ENCODE measurements around the gene IL13RA2. TPM values are rescaled to one million over a fixed set of nuclear protein-coding genes. Genes with fewer than 3 reads are reported as not detected.

The IL13RA2 gene
- total and polyA plus RNA-seq, 2 donors (not counting 1 experiment from before 2014, with no cell fraction given): 12.7 to 42.1 TPM

DNA sequence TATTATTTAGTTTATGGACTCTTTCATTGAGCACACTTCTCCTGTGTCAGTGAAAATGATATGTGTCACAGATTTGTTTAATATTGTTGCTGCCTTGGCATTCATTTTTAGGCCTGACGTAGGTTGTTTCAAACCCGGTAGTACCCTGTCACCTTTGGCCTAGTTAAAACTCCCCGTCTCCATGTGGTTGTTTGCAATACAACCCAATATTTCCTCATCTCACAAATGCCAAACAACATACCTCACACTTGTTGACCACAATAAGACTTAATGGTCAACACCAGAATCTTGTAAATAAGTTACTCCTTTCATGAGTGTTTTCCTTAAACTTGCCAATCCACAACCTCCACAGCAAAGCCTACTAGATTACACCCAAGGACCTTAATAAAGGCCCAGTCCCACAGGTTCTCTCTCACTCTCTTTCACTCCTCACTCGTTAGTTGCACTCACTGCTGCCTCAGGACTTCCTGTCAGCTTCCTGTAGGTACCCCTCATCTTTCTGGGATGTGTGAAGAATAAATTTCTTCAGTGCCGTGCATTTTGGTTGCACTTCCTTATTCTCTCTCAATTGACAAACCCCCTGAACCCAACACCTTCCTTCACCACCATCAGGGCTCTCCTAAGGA is 31.3 kb downstream of the IL13RA2 start:
- DNase-seq (ENCODE audit: low read depth in 2 of 2): peak in 1 of 2 donors; percentile 13
- Histone ChIP-seq H3K4me3 (replicated peaks in 1 of 4; ENCODE audit: control extremely low read depth in 1 of 4, insufficient read depth in 1 of 4, low read depth in 3 of 4, low read length in 4 of 4) (no peak overlapping the region), H3K4me1 (ENCODE audit: control insufficient read depth, extremely low read depth, insufficient read depth, low read length) (no peaks in the 10 kb centered on the region), H3K79me2 (ENCODE audit: control insufficient read depth, insufficient read depth, low read length) (no peaks in the 10 kb centered on the region), H3K9ac (ENCODE audit: insufficient read depth, low read length) (no peak overlapping the region), H3K4me2 (ENCODE audit: extremely low read depth, insufficient read depth, low read length) (no peak overlapping the region), H3K27ac (ENCODE audit: insufficient read depth, low read length) (no peak overlapping the region), H3K9me3 (ENCODE audit: control insufficient read depth, insufficient read depth, low read depth, low read length) (no peaks in the 10 kb centered on the region), H3K27me3 (ENCODE audit: control insufficient read depth, insufficient read depth, low read length) (no peaks in the 10 kb centered on the region), H3K36me3 (ENCODE audit: control insufficient read depth, insufficient read depth, low read length) (no peaks in the 10 kb centered on the region), H4K20me1 (ENCODE audit: control insufficient read depth, extremely low read depth, insufficient read depth, low read length) (no peaks in the 10 kb centered on the region), H2AFZ (ENCODE audit: low read length) (no peak overlapping the region)
- TF ChIP-seq, protein P1, sequence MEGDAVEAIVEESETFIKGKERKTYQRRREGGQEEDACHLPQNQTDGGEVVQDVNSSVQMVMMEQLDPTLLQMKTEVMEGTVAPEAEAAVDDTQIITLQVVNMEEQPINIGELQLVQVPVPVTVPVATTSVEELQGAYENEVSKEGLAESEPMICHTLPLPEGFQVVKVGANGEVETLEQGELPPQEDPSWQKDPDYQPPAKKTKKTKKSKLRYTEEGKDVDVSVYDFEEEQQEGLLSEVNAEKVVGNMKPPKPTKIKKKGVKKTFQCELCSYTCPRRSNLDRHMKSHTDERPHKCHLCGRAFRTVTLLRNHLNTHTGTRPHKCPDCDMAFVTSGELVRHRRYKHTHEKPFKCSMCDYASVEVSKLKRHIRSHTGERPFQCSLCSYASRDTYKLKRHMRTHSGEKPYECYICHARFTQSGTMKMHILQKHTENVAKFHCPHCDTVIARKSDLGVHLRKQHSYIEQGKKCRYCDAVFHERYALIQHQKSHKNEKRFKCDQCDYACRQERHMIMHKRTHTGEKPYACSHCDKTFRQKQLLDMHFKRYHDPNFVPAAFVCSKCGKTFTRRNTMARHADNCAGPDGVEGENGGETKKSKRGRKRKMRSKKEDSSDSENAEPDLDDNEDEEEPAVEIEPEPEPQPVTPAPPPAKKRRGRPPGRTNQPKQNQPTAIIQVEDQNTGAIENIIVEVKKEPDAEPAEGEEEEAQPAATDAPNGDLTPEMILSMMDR (conservative IDR thresholded peaks at IDR 0.05 in 1 of 2, IDR thresholded peaks at IDR 0.05 in 1 of 2; ENCODE audit: low read depth in 1 of 2, low read length in 2 of 2): no peak
- no peak for TF ChIP-seq EZH2 (IDR thresholded peaks at IDR 0.05; ENCODE audit: low read length, missing control alignments)

DNA sequence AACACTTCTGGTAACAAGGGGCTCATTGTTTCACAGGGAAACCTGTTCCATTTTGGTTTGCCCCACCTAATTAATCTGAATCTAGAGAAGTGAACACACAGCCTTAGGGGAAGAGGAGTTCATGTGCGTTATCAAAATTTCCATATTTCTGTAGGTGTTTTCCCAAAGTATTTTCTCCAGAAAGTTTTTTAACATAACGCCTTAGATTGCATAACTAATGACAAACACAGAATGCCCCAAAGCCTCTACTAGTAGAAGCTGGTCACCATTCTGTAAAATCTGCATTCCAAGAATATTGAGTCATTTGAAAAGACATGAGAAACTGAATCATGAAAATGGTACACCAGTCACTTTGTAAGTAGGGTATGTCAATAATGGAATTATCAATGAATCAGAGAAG is 41.1 kb downstream of the IL13RA2 start:
- Histone ChIP-seq H3K4me2 (ENCODE audit: extremely low read depth, insufficient read depth, low read length) (no peak overlapping the region), H3K4me3 (replicated peaks in 1 of 4; ENCODE audit: control extremely low read depth in 1 of 4, insufficient read depth in 1 of 4, low read depth in 3 of 4, low read length in 4 of 4) (no peak overlapping the region), H3K4me1 (ENCODE audit: control insufficient read depth, extremely low read depth, insufficient read depth, low read length) (no peaks in the 10 kb centered on the region), H3K79me2 (ENCODE audit: control insufficient read depth, insufficient read depth, low read length) (no peaks in the 10 kb centered on the region), H3K9ac (ENCODE audit: insufficient read depth, low read length) (no peak overlapping the region), H4K20me1 (ENCODE audit: control insufficient read depth, extremely low read depth, insufficient read depth, low read length) (no peaks in the 10 kb centered on the region), H3K27ac (ENCODE audit: insufficient read depth, low read length) (no peak overlapping the region), H3K9me3 (ENCODE audit: control insufficient read depth, insufficient read depth, low read depth, low read length) (no peaks in the 10 kb centered on the region), H2AFZ (ENCODE audit: low read length) (no peak overlapping the region), H3K36me3 (ENCODE audit: control insufficient read depth, insufficient read depth, low read length) (no peaks in the 10 kb centered on the region), H3K27me3 (ENCODE audit: control insufficient read depth, insufficient read depth, low read length) (no peaks in the 10 kb centered on the region)
- peak; percentile 4 to 14 for DNase-seq (ENCODE audit: low read depth in 2 of 2)
- TF ChIP-seq EZH2 (IDR thresholded peaks at IDR 0.05; ENCODE audit: low read length, missing control alignments): no peak
- TF ChIP-seq, protein P1 (conservative IDR thresholded peaks at IDR 0.05 in 1 of 2, IDR thresholded peaks at IDR 0.05 in 1 of 2; ENCODE audit: low read depth in 1 of 2, low read length in 2 of 2): no peak

DNA sequence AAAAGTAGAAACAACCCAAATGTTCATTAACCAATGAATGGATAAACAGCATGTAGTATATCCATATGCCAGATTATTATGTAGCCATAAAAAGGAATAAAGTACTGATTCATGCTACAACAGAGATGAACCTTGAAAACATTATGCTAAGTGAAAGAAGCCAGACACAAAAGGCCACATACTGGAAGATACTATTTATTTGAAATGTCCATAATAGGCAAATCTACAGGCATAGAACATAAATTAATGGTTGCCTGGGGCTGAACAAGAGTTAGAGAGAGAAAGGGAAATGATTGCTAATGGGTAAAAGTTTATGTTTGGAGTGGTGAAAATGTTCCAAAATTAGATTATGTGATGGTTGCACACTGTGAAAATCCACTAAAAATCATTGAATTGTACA is 44.4 kb downstream of the IL13RA2 start:
- Histone ChIP-seq H4K20me1 (ENCODE audit: control insufficient read depth, extremely low read depth, insufficient read depth, low read length) (no peaks in the 10 kb centered on the region), H3K79me2 (ENCODE audit: control insufficient read depth, insufficient read depth, low read length) (no peaks in the 10 kb centered on the region), H3K4me3 (replicated peaks in 1 of 4; ENCODE audit: control extremely low read depth in 1 of 4, insufficient read depth in 1 of 4, low read depth in 3 of 4, low read length in 4 of 4) (no peak overlapping the region), H2AFZ (ENCODE audit: low read length) (no peak overlapping the region), H3K27ac (ENCODE audit: insufficient read depth, low read length) (no peak overlapping the region), H3K4me1 (ENCODE audit: control insufficient read depth, extremely low read depth, insufficient read depth, low read length) (no peaks in the 10 kb centered on the region), H3K27me3 (ENCODE audit: control insufficient read depth, insufficient read depth, low read length) (no peaks in the 10 kb centered on the region), H3K4me2 (ENCODE audit: extremely low read depth, insufficient read depth, low read length) (no peak overlapping the region), H3K9ac (ENCODE audit: insufficient read depth, low read length) (no peak overlapping the region), H3K36me3 (ENCODE audit: control insufficient read depth, insufficient read depth, low read length) (no peaks in the 10 kb centered on the region), H3K9me3 (ENCODE audit: control insufficient read depth, insufficient read depth, low read depth, low read length) (no peaks in the 10 kb centered on the region)
- TF ChIP-seq, protein P1 (conservative IDR thresholded peaks at IDR 0.05 in 1 of 2, IDR thresholded peaks at IDR 0.05 in 1 of 2; ENCODE audit: low read depth in 1 of 2, low read length in 2 of 2): no peak
- no peak for TF ChIP-seq EZH2 (IDR thresholded peaks at IDR 0.05; ENCODE audit: low read length, missing control alignments)
- DNase-seq (ENCODE audit: low read depth in 2 of 2): no peak
